WERI-Rb-1 (cell line): Measurements from ENCODE around the gene LYPLA2.

Source experiments
- DNase-seq: peaks from one replicate; pipeline ENCODE4 v3.0.0-alpha.2; 2020
- H3K27ac ChIP-seq: fragments of 250-450 bp; sonication (Bioruptor Pico); 2 replicates; pipeline ENCODE4 v1.5.1; 2020; ENCODE audit warnings: mild to moderate bottlenecking, moderate library complexity
- H3K27me3 ChIP-seq: fragments of 250-450 bp; sonication (Bioruptor Pico); 2 replicates; pipeline ENCODE4 v1.5.1; 2021; ENCODE audit warnings: mild to moderate bottlenecking, low read depth, moderate library complexity; ENCODE audit not compliant: insufficient read depth, severe bottlenecking
- H3K36me3 ChIP-seq: fragments of 250-450 bp; sonication (Bioruptor Pico); 2 replicates; pipeline ENCODE4 v1.5.1; 2020; ENCODE audit warnings: mild to moderate bottlenecking, moderate library complexity
- H3K4me3 ChIP-seq: 2 replicates; pipeline ENCODE4 v1.5.1; 2011; ENCODE audit warnings: low read depth, mild to moderate bottlenecking, control low read depth, low read length
- H3K9me3 ChIP-seq: fragments of 250-450 bp; sonication (Bioruptor Pico); 2 replicates; pipeline ENCODE4 v1.5.1; 2021; ENCODE audit warnings: mild to moderate bottlenecking, moderate library complexity; ENCODE audit not compliant: severe bottlenecking
- CTCF ChIP-seq: IDR thresholded peaks from 2 replicates; pipeline ENCODE4 v1.5.1; 2011; ENCODE audit warnings: low read depth, mild to moderate bottlenecking, control low read depth, inconsistent platforms, low read length

The LYPLA2 gene

GRCh38 chr1:23807453-23807852 lies 16.5 kb downstream of the LYPLA2 start:
- no peak overlapping the region for H3K27ac ChIP-seq
- no peaks in the 10 kb centered on the region for H3K9me3 ChIP-seq
- no peak for DNase-seq
- no peaks in the 10 kb centered on the region for H3K36me3 ChIP-seq
- TF ChIP-seq CTCF, result no peak
- H3K27me3 ChIP-seq, result no peaks in the 10 kb centered on the region
- H3K4me3 ChIP-seq, result no peak overlapping the region

DNA sequence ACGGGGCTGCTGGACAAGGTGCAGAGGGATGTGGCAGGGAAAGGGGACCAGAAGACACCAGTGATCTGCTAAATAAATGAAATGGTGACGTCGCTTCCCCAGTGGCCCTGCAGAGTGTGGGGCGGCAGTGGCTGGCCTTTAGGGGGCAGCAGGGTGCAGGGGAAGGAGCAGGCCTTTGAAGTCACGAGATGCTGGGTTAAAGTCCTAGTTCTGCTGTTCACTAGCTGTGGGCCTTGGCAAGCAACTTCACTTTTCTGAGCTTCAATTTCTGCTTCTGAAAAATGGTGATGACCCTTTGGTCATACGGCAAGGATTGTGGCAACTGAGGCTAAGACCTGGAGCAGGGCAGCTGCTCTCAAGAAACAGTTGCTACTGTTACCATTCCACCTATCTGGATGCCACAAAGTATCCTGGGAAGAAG lies 18.8 kb downstream of the LYPLA2 start:
- peak; percentile 94 for TF ChIP-seq CTCF
- Histone ChIP-seq H3K27me3 (no peaks in the 10 kb centered on the region), H3K27ac (no peak overlapping the region), H3K36me3 (no peaks in the 10 kb centered on the region), H3K9me3 (no peaks in the 10 kb centered on the region), H3K4me3 (no peak overlapping the region)
- DNase-seq, result peak; percentile 80

DNA sequence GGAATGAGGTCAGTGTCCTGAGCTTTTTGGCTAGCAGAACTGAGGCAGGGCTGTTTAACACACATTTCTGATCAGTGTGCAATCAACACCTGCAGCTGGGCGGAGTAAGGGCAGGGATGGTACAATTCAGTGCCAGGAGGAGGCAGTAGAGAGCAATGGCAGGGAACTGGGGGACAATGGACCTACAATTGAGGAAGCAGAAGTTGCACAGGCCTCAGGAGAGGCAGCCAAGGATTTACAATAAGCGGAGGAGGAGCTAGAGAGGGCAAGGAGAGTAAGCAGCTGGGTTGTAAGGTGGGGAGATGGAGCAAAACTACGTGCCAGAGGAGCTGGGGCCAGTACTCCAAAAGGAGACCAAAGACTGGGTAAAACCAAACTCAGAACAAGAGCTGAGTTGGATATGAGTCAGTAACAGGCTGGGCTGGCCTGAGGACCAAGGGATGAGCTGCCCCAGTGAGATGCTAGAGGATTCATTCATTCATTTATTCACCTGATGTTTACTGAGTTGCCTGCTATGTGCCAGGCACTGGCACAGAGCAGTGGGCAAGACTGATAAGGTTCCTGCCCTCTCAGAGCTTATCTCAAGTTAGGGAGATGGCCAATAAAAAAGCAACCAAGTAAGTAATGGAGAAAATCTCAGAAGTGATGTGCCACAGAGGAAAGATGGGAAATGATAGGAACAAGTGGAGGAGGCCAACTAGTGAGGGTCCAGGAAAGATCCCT lies 20.0 kb downstream of the LYPLA2 start:
- Histone ChIP-seq H3K27ac (no peak overlapping the region), H3K27me3 (no peaks in the 10 kb centered on the region), H3K36me3 (no peaks in the 10 kb centered on the region), H3K9me3 (no peaks in the 10 kb centered on the region), H3K4me3 (no peak overlapping the region)
- peak; percentile 84 for TF ChIP-seq CTCF
- DNase-seq, result peak; percentile 64

- no peak overlapping the region for H3K4me3 ChIP-seq
- no peaks in the 10 kb centered on the region for H3K9me3 ChIP-seq
- H3K27me3 ChIP-seq, result no peaks in the 10 kb centered on the region
- no peaks in the 10 kb centered on the region for H3K36me3 ChIP-seq
- no peak overlapping the region for H3K27ac ChIP-seq
- no peak for DNase-seq
- TF ChIP-seq CTCF, result no peak
Observed at GRCh38 chr1:23814016-23814415, 23.1 kb downstream of the LYPLA2 start.

- no peaks in the 10 kb centered on the region for H3K27me3 ChIP-seq
- H3K36me3 ChIP-seq, result no peaks in the 10 kb centered on the region
- H3K9me3 ChIP-seq, result no peaks in the 10 kb centered on the region
- TF ChIP-seq CTCF, result no peak
- H3K4me3 ChIP-seq, result no peak overlapping the region
- no peak for DNase-seq
- no peak overlapping the region for H3K27ac ChIP-seq
Observed at GRCh38 chr1:23816361-23816760, 25.4 kb downstream of the LYPLA2 start.

GRCh38 chr1:23816906-23817305 lies 26.0 kb downstream of the LYPLA2 start:
- H3K27me3 ChIP-seq, result no peaks in the 10 kb centered on the region
- no peak overlapping the region for H3K27ac ChIP-seq
- H3K36me3 ChIP-seq, result no peaks in the 10 kb centered on the region
- H3K4me3 ChIP-seq, result no peak overlapping the region
- no peaks in the 10 kb centered on the region for H3K9me3 ChIP-seq
- no peak for TF ChIP-seq CTCF
- no peak for DNase-seq
